Peyer's patch (tissue), 4 donors: ENCODE results near the gene BARX1.

ENCODE experiments used
- CTCF ChIP-seq, 6 experiments: fragments of 450-650 bp in 4 of 6; fragments of 200-600 bp in 2 of 6; sonication (generic) in 1 of 6; IDR thresholded peaks; one replicate each; pipeline ENCODE4 v1.5.1; 2017 to 2019; ENCODE audit warnings: antibody characterized with exemption in 6 of 6, mild to moderate bottlenecking in 3 of 6, moderate library complexity in 1 of 6
- POLR2A ChIP-seq, 2 donors: fragments of 450-650 bp; IDR thresholded peaks; one replicate each; pipeline ENCODE4 v1.5.1; 2017; ENCODE audit warnings: antibody characterized with exemption in 2 of 2, mild to moderate bottlenecking in 2 of 2, moderate library complexity in 2 of 2

- TF ChIP-seq CTCF (IDR thresholded peaks at IDR 0.05): no peak
- TF ChIP-seq POLR2A (IDR thresholded peaks at IDR 0.05): no peak
These were observed 50.3 kb downstream of the BARX1 start for GRCh38 chr9:93904649-93905472.
